HG03432 (cell line): ENCODE measurements around the gene SLC16A1.
"Not testable (repeated sequence)": the region's sequence is repeated elsewhere in the genome, so short reads cannot be mapped to it uniquely, and the experiment has no call there.

Experiments
- ATAC-seq: cut with Tn5 transposase; IDR thresholded peaks from one replicate; pipeline ENCODE4 v1.9.1; 2021; ENCODE audit warnings: mild to moderate bottlenecking, moderate library complexity; ENCODE audit not compliant: unreplicated experiment

SLC16A1 gene

DNA sequence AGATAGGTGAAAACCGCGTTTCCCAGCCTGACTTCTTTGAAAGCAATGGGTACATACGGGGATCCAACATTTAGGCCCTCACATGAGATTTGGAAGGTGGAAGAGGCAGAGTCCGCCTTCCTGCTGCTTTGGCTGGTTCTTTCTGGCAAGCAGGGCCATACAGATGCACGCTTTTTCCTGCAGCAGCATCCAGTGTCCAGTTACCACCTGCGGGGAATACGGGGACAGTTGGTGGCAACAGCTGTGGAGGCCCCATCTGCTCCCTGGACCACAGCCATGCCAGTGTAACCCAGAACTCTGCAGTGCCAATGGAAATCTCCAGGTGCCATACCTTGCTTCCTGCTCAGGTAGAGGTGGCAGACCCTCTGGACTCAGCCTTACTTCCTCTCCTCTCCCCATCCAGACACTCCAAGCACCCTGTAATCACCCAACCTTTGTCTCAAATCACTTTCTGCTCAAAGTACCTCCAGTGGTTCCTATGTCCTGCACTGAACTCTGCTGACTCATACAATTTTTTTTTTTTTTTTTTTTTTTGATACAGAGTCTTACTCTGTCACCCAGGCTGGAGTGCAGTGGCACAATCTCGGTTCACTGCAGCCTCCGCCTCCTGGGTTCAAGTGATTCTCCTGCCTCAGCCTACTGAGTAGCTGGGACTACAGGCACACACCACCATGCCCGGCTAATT, 68.3 kb downstream of the SLC16A1 start:
- ATAC-seq, result no peak

DNA sequence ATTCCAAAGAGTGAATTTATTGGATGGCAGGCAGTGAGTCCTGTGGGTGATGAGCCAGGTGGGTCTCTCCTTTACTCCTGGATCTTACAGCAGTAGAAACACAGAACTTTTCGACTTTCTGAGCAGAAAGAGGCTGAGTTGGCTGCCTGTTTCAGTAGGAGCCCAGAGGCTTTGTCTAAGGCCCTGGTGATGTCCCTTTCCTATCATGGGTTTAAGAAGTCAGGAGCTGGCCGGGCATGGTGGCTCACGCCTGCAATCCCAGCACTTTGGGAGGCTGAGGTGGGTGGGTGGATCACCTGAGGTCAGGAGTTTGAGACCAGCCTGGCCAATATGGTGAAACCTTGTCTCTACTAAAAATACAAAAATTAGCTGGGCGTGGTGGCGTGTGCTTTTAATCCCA, 71.0 kb downstream of the SLC16A1 start:
- ATAC-seq, result not testable (repeated sequence)

DNA sequence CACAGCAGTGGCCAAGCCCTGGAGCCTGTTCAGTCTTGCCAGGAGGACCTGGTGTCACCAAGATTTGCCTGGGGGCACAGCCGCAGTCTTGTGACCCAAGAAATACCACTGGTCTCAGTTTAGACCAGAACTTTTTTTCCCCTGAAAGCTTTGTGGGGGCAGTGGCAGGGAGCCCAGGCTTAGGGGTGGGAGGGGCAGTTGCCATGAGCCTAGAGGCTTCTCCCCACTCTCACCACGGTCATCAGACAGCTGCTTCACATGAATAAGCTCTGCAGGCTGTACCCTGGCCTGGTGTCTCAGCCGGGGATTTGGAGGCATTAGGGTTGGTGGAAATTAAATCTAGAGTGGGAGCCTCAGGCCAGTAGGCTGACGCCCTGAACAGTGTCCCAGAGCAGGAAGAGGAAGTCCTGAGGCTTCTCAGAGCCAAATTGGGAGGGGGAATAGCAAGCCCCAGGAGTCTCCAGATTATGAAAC, 73.7 kb downstream of the SLC16A1 start:
- ATAC-seq, result no peak

DNA sequence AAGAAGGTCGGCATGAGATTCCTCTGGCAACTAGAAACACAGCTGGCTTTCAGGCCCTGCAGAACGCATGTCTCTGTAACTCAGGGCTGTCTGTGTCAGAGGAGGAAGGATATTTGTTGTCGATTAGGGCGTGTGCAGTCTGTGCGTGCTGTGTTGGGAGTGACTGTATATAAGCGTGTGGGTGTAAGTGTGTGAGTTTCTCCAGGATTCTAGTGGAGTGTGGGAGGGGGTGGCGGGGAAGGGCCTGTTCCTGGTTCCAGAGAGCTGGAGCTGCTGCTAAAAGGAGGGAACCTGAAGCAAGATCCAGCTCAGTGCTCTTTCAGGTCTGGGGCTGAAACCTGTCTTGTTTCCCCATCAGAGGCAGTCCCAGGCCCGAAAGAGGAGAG, 74.3 kb downstream of the SLC16A1 start:
- ATAC-seq, result no peak

DNA sequence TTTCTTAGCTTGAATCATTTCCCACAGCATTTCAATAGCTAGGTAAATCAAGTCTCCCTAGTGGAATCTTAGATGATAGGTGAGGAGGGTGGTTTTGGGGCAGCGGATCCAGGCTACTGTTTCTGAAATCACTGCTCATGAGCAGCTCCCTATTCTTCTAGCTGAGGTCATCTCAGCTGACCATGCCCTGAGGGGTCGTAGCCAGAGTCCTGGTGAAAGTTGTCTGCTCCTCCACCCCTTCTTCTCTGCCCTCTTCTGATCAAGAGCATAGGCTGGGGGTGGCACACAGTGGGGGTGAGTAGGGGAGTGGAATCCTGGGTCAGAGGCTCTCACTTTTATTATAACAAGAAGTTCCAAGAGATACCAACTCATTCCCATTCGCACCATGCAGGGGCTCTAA, 76.2 kb downstream of the SLC16A1 start:
- ATAC-seq, result no peak

DNA sequence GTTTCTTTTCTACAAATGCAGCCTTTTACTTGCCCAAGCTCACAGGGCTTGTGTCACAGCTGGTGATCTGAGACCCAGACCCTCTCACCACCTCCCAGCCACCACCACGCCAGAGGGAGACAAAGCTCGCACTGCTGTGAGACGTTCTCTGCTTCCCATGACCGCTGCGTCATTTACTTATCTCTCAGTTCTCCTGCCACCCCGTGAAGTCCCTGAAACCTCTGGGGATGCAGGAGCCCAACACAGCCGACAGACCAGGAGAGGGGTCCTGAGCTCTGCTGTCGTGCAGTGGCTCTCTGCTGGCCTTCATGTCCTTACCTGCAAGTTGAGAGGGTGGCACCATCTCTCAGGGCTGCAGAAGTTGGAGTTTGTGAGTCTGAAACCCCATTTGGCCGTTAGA, 77.7 kb downstream of the SLC16A1 start:
- no peak for ATAC-seq

DNA sequence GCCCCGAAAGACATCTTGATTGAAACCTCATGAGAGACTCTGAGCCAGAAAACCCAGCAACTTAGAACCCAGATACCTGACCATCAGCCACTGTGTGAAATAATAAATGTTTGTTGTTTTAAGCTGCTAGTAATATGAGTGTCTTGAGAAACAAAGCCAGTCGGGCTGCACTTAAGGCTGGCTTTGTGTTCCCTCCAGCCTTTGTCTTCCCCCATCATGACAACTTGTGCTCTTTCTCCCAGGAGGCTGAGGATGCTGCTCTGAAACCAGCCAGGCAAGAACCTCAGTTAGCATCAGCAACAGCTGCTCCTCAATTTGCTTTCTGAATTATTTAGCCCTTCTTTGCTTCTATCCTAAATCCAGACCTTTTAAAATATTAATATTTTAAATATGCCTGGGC, 78.2 kb downstream of the SLC16A1 start:
- no peak for ATAC-seq

DNA sequence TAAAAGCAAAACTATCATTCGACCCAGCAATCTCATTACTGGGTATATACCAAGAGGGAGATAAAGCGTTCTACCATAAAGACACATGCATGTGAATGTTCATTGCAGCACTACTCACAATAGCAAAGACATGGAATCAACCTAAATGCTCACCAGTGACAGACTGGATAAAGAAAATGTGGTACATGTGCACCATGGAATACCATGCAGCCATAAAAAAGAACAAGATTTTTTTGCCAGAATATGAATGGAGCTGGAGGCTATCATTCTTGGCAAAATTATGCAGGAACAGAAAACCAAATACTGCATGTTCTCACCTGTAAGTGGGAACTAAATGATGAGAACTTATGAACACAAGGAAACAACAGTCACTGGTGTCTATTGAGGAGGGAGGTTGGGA, 79.7 kb downstream of the SLC16A1 start:
- ATAC-seq, result no peak

DNA sequence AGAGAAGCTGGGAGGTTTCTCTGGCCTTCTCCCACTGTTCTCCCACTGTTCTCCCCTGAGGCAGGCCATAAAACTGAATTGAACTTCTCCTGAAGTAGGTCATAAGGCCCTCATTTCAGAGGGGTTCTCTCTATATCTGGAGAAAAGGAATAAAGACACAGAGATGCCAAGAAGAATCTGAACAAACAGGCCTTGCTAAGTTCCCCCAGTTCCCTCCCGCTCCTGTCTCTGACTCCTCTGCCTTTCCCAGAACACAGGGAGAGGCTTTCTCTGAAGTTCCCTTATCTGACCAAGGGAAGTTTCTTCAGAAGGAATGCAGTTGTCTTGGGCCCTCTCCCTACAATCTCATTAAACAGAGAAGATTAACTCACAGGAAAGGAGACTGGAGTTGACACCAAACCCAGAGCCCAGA, 83.4 kb downstream of the SLC16A1 start:
- no peak for ATAC-seq

DNA sequence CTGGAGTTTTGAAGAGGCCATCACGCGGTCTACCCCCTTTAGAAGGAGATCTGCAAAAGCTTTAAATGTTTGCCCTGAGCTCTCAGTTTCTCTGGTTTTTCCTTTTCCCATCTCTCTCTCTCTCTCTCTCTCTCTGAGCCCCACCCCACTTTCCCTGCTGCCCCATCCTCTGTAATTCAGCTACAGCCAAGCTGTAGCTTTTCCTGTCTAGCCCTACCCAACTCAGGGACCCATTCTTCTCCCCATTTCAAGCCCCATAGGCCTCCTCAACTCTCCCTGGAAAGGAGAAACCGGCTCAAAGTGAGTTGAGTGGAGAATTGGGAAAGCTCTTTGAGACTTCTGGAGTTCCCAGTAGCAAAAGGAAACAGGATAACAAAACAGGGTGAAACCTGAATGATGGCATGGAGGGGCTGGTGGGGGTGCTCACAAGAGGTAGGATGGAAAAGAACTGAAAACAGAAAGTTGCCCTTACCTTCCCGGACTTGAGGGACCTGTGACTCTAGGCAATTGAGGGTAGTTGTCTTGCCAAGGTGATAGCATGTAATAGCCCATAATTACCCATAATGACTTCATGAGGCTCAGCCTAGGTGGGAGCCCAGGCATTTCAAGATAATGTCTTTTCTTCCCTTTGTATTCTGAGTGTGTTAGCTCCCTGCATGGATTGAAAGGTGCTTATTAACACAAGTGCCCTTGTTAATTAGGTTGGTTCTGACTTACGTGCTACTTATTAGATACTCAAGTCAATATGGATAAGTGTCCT, 84.9 kb downstream of the SLC16A1 start:
- no peak for ATAC-seq

DNA sequence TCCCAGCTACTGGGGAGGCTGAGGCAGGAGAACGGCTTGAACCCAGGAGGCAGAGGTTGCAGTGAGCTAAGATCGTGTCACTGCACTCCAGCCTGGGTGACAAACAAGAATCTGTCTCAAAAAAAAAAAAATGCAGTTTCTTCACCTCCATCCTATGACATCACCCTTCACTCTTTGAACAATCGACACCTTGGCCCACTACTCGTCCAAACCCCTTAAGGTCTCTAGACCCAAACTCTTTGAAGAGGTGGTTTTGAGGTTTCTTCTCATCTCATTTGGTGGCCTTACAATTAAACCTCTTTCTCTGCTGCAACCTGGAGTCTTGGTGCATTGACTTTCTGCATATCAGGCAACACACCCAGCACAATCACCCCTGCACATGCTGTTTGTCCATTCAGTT, 86.1 kb downstream of the SLC16A1 start:
- no peak for ATAC-seq

DNA sequence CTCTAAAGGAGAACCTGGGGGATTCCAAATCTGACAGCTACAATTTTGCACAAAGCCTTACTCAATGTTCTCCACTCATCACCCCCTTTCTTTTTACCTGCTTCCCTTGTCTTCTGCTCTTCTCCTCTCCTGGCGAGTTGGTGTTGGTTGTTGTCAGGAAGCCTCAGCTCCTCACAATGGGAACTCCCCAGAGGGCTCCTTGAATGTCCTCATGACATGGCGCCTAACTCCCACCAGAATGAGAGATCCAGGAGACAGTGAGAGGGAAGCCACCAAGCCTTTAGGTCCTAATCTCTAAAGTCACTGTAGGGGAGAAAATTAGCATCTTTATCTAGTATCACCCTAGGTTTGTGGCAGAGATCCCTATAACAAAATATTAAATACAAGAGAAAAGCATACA, 87.8 kb downstream of the SLC16A1 start:
- ATAC-seq, result no peak

DNA sequence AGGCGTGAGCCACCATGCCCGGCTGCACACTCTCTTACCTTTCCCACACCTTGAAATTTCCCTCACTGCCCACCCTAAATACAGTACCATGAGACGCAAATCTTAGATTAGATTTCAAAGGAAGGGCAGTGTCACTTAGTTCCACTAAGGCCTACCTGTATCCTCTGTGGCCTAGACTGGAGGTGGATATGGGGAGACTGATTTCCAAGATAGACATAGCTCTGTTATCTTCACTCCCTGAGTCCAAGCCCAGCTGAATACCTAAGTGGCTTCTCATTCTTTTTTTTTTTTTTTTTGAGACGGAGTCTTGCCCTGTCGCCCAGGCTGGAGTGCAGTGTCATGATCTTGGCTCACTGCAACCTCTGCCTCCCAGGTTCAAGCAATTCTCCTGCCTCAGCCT, 89.0 kb downstream of the SLC16A1 start:
- ATAC-seq, result no peak

DNA sequence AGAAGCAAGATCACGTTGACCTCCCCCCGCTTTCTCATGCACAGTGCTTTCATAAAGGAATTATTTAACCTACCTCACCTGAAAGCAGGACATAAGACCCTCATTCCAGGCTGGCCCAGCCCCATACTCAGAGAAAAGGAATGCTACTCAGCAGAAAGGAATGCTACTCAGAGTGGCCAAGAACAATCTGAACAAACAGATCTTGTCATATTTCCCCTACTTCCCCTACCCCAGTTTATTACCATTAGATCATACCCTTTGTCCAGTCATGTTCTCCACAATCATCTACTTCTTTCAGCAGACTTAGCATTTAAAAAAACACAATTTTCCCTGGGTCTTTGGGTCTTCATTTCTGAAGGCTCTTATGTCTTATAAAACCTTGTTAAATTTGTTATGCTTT, 89.8 kb downstream of the SLC16A1 start:
- ATAC-seq, result no peak

DNA sequence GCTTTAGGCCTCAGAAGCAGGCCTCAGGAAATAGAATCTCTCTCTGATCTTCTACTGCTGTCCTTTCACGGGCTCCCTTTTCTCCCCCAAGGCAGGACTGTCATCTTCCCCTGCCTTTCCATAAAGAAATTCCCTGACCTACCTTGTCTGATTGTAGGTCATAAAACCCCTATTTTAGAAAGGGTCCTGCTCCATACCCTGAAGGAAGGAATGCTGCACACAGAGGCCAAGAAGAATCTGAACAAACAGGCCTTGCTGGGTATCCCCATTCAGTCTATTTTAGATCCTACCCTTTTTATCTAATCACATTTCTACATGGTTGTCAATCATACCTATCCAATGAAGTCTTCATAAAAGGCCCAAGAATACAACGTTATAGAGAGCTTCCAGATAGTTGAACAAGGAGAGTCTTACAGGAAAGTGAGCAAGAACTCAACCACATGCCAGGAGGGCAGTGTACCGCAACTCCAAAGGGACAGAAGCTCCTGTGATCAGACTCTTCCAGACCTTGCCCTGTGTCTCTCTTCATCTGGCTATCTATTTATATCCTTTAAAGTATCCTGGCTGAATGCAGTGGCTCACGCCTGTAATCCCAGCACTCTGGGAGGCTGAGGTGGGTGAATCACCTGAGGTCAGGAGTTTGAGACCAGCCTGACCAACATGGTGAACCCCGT, 93.1 kb downstream of the SLC16A1 start:
- ATAC-seq, result no peak
